ENCODE data around the gene WDR64.

WDR64 gene

GRCh38 chr1:241688940-241689368, 36.9 kb downstream of the WDR64 start:
- no peak for TF ChIP-seq CTCF (IDR thresholded peaks at IDR 0.05; ENCODE audit: extremely low read depth, missing control alignments)
- DNase-seq (ENCODE audit: low spot score): no peak

GRCh38 chr1:241695246-241696171, 43.4 kb downstream of the WDR64 start:
- no peak for DNase-seq (ENCODE audit: low spot score)
- no peak for TF ChIP-seq CTCF (IDR thresholded peaks at IDR 0.05; ENCODE audit: extremely low read depth, missing control alignments)

GRCh38 chr1:241696172-241696814, 44.2 kb downstream of the WDR64 start:
- no peak for DNase-seq (ENCODE audit: low spot score)
- no peak for TF ChIP-seq CTCF (IDR thresholded peaks at IDR 0.05; ENCODE audit: extremely low read depth, missing control alignments)

GRCh38 chr1:241696815-241697639, 44.9 kb downstream of the WDR64 start:
- DNase-seq (ENCODE audit: low spot score): no peak
- TF ChIP-seq CTCF (IDR thresholded peaks at IDR 0.05; ENCODE audit: extremely low read depth, missing control alignments): no peak

GRCh38 chr1:241697640-241698018, 45.5 kb downstream of the WDR64 start:
- no peak for DNase-seq (ENCODE audit: low spot score)
- no peak for TF ChIP-seq CTCF (IDR thresholded peaks at IDR 0.05; ENCODE audit: extremely low read depth, missing control alignments)

GRCh38 chr1:241698177-241698576, 46.1 kb downstream of the WDR64 start:
- no peak for TF ChIP-seq CTCF (IDR thresholded peaks at IDR 0.05; ENCODE audit: extremely low read depth, missing control alignments)
- DNase-seq (ENCODE audit: low spot score): no peak

Measured in GM20000 (cell line).